Glutamatergic neuron (in vitro differentiated cells): ENCODE results near the gene STMN3. TPM values are rescaled to one million over a fixed set of nuclear protein-coding genes. Genes with fewer than 3 reads are reported as not detected.
"Not testable (repeated sequence)": the region's sequence is repeated elsewhere in the genome, so short reads cannot be mapped to it uniquely, and the experiment has no call there.

Source experiments
- DNase-seq: peaks from one replicate; pipeline ENCODE4 v3.0.0; 2022
- H3K27ac Mint-ChIP-seq: one replicate; pipeline ENCODE4 v1.8.0; 2020; ENCODE audit warnings: mild to moderate bottlenecking, mixed read lengths, inconsistent platforms; ENCODE audit not compliant: unreplicated experiment
- H3K27me3 Mint-ChIP-seq: one replicate; pipeline ENCODE4 v1.8.0; 2020; ENCODE audit warnings: mild to moderate bottlenecking, moderate library complexity, mixed read lengths, inconsistent platforms; ENCODE audit not compliant: unreplicated experiment
- H3K36me3 Mint-ChIP-seq: one replicate; pipeline ENCODE4 v1.8.0; 2020; ENCODE audit warnings: mild to moderate bottlenecking, mixed read lengths, inconsistent platforms; ENCODE audit not compliant: unreplicated experiment
- H3K4me1 Mint-ChIP-seq: one replicate; pipeline ENCODE4 v1.8.0; 2020; ENCODE audit warnings: mild to moderate bottlenecking, low read depth, mixed read lengths, inconsistent platforms; ENCODE audit not compliant: unreplicated experiment
- H3K4me3 Mint-ChIP-seq: one replicate; pipeline ENCODE4 v1.8.0; 2020; ENCODE audit warnings: mild to moderate bottlenecking, mixed read lengths, inconsistent platforms; ENCODE audit not compliant: unreplicated experiment
- H3K9me3 Mint-ChIP-seq: one replicate; pipeline ENCODE4 v1.8.0; 2020; ENCODE audit warnings: mild to moderate bottlenecking, moderate library complexity, mixed read lengths, inconsistent platforms; ENCODE audit not compliant: unreplicated experiment
- CTCF ChIP-seq: fragments of 200-600 bp; sonication (generic); IDR thresholded peaks from one replicate; pipeline ENCODE4 v1.5.0; 2021; ENCODE audit not compliant: partially characterized antibody, unreplicated experiment
- total RNA-seq: library from RNA; stranded (reverse); fragmentation: NEBNext Ultra II Directional; extraction: Animal tissue kit (Norgen Biotek cat#: 25700); gene quantifications from one replicate; pipeline ENCODE4 v1.2.1, GENCODE V29; 2021; ENCODE audit not compliant: unreplicated experiment

STMN3 gene
- total RNA-seq, 1 donor from 2014 or later: 459 TPM

GRCh38 chr20:63655249-63655648, 2.0 kb upstream of the STMN3 start:
- no peak for TF ChIP-seq CTCF
- peaks cover 10% of the 10 kb centered on the region for H3K9me3 Mint-ChIP-seq
- H3K36me3 Mint-ChIP-seq: no peaks in the 10 kb centered on the region
- peaks cover 16% of the 10 kb centered on the region for H3K27me3 Mint-ChIP-seq
- no peak for DNase-seq
- H3K27ac Mint-ChIP-seq: peak overlapping the region; percentile 8
- H3K4me1 Mint-ChIP-seq: peaks cover 19% of the 10 kb centered on the region
- no peak overlapping the region for H3K4me3 Mint-ChIP-seq

GRCh38 chr20:63653974-63654668, 897 bp upstream of the STMN3 start:
- peaks cover 13% of the 10 kb centered on the region for H3K4me1 Mint-ChIP-seq
- peak overlapping the region; percentile 99 for H3K27ac Mint-ChIP-seq
- peak overlapping the region; percentile 91 for H3K4me3 Mint-ChIP-seq
- DNase-seq: no peak
- H3K27me3 Mint-ChIP-seq: peaks cover 16% of the 10 kb centered on the region
- H3K9me3 Mint-ChIP-seq: peaks cover 10% of the 10 kb centered on the region
- no peak for TF ChIP-seq CTCF
- no peaks in the 10 kb centered on the region for H3K36me3 Mint-ChIP-seq

GRCh38 chr20:63652192-63652980, 838 bp downstream of the STMN3 start:
- TF ChIP-seq CTCF: peak; percentile 19
- peak; percentile 88 for DNase-seq
- Mint-ChIP-seq H3K4me3 (peak overlapping the region; percentile 97), H3K27ac (no peak overlapping the region), H3K9me3 (peaks cover 8% of the 10 kb centered on the region), H3K27me3 (peaks cover 9% of the 10 kb centered on the region), H3K4me1 (peaks cover 14% of the 10 kb centered on the region), H3K36me3 (no peaks in the 10 kb centered on the region)

- Mint-ChIP-seq H3K4me1 (peaks cover 14% of the 10 kb centered on the region), H3K4me3 (peak overlapping the region; percentile 97), H3K27me3 (peaks cover 7% of the 10 kb centered on the region), H3K27ac (peak overlapping the region; percentile 88), H3K36me3 (no peaks in the 10 kb centered on the region), H3K9me3 (peaks cover 6% of the 10 kb centered on the region)
- TF ChIP-seq CTCF: no peak
- DNase-seq: no peak
Observed at GRCh38 chr20:63651942-63652191, 1.4 kb downstream of the STMN3 start.

DNA sequence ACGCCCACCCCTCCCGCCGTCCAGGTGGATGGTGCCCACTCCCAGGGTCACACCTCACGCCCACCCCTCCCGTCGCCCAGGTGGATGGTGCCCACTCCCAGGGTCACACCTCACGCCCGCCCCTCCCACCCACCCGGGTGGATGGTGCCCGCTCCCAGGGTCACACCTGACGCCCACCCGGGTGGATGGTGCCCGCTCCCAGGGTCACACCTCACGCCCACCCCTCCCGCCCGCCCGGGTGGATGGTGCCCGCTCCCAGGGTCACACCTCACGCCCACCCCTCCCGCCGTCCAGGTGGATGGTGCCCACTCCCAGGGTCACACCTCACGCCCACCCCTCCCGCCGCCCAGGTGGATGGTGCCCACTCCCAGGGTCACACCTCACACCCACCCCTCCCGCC, 2.7 kb downstream of the STMN3 start:
- Mint-ChIP-seq H3K4me3 (peak overlapping the region; percentile 97), H3K4me1 (peaks cover 17% of the 10 kb centered on the region)
- not testable (repeated sequence) for H3K27me3 Mint-ChIP-seq, H3K27ac Mint-ChIP-seq, H3K9me3 Mint-ChIP-seq, DNase-seq, H3K36me3 Mint-ChIP-seq
